NCI-H146 treated with DMSO at 0.1 percent for 48 hours (cell line): ENCODE results near the gene CABLES2.

Experiments
- DNase-seq: peaks from one replicate; lab custom pipeline; 2025; ENCODE audit not compliant: unreplicated experiment; lab: John Stamatoyannopoulos, UW

CABLES2 gene

DNA sequence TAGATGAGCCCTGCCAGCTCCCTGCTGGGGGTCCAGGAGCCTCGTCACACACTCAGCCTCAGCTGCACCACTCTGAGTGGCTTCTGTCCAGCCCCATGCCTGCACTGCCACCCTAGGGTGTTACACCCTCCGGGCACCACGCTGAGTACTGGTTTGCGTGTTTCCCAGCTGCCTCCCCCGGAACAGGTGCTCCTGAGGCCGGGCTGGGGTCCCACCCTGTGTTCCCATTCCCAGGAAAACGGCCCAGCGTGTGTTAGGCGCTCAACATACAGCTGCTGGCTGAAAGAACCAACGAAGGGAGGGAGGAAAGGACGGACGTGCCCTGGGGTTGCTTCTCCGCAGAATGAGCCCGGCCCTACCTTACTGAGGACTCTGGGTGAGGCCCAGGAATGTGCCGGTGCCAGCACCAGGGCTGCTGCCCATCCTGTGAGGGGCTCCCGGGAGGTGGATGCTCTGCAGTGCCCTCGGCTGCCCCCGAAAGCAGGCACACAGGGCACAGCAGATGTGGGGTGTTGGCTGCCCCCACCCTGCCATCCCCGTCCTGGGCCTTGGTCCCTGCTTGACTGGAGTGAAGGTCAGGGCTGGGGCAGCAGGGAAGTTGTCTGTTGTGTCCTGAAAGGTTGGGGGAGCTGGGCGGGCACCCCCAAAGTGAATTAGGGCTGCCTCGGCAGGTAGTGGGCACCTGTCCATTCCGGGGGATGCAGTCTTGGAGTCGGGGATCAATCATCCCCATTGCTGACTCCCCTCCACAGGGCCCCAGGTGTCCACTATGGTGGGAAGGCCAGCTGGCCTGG is 56.3 kb downstream of the CABLES2 start:
- DNase-seq, result no peak

DNA sequence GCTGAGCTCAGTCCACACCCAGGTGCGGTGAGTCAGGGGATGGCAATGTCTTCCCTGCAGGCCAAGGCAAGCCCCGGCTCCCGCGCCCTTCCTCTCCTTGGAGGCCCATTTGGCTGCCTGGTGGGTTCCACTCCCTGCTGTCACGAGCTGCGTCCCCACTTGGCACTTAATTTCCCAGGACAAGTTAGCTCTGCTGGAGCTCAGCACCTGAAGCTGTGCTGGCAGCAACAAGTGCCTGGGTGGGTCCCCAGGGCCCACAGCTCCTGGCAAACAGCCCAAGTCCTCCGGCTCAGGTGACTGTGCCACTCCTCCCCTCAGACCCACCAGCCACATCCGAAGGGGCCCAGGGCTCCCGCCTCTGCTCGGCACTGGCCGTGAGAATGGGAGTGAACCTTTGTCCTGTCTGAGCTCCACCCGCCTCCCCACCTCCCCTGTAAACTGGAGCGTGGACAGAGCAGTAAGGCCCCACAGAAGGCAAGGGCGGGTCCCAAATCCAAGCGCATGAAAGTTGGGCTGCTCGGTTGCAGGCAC is 56.9 kb downstream of the CABLES2 start:
- no peak for DNase-seq

DNA sequence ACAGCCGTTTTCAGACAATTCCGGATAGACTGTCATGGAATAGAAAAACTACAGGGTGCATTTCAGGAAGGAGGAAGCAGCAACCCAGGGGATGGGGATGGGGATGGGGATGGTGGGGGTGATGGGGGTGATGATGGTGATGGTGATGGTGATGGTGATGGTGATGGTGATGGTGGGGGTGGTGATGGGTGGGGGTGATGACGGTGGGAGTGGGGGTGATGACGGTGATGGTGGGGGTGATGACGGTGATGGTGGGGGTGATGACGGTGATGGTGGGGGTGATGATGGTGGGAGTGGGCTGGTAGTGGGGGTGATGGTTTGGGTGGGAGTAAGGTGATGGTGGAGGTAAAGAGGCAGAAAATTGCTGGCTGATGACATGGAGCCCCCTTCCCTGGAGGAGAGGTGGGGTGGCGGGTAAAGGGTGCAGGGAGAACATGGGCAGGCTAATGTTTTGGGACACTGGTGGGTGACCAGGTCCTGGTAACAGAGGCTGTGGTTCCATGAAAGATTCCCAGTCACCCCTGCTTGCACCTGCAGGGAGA is 57.5 kb downstream of the CABLES2 start:
- no peak for DNase-seq

DNA sequence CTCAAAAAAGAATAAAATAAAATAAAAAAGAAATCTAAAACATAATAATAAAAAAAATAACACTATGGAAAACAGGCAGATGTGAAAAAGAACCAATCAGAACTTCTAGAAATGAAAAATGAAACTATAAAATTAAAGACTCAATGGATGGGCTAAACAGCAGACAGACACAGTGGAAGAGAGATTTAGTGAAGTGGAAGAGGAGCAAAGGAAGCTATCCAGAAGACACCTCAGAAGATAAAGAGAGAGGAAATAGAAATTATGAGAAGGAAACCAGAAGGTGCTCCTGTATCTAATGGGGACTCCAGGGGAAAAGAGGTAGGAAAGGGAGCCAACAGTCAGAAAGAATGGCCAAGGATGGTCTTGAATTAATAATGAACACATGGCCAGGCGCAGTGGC is 58.5 kb downstream of the CABLES2 start:
- no peak for DNase-seq

DNA sequence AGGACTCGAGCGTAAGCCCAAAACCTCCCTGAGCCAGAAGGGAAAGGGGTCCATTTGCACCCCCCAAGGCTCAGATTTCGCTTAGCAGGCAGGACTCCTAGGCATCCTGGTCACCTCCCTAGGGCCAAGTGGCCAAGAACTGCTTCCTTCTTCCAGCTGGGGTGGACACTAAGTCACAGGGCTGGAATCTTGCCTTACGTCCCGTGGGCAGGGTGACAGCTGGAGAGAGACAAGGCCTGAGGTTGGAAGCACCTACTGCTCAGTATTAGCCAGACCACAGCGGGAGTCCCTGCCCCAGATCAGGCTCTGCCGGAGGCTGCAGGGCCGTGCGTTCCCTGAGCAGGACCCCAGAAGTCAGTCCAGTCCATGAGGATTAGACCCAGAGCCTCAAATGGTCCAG is 59.6 kb downstream of the CABLES2 start:
- no peak for DNase-seq

DNA sequence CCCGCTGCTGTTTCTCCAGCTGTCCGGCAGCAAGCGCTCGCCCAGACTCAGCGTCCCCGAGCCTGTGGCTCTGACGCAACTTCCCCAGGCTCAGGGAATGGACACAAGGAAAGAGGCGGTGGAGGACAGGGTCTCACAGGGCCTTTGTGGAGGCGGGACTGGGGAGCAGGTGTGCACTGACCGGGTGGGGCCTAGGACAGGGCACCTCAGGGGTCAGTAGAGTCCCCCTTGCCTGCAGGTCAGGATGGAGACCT is 60.0 kb downstream of the CABLES2 start:
- no peak for DNase-seq

DNA sequence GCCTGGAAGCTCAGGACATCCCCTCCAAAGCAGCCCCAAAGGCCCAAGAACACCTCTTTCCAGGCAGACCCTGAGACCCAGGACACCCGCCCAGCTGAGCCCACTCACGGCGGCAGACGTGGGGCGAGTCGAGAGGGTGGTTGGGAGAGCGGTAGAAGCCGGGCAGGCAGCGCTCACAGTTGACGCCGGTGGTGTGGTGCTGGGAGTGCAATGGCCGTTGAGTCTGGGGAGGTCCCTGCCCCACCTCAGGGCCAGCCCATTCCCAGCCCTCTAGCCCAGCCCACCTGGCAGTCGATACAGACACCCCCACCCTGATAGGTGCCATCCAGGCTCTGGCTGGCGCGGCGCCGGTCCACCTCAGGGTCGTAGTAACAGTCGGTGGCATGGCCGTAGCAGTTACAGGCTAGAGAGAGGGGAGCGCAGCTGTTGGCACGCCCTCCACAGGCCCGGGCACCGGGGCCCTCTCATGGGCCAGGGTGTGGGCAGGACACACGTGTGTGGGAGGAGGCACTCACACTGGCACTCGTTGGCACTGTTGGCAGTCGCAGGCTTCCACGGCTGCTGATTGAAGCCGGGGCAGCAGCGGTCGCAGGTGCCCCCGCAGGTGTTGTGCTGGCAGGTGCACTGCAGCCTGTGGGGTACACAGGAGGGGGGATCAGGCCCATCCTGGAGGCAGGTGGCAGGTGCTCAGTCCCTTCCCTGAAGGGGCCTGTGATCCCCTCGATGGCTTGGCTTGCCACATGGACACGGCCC is 60.5 kb downstream of the CABLES2 start:
- no peak for DNase-seq

DNA sequence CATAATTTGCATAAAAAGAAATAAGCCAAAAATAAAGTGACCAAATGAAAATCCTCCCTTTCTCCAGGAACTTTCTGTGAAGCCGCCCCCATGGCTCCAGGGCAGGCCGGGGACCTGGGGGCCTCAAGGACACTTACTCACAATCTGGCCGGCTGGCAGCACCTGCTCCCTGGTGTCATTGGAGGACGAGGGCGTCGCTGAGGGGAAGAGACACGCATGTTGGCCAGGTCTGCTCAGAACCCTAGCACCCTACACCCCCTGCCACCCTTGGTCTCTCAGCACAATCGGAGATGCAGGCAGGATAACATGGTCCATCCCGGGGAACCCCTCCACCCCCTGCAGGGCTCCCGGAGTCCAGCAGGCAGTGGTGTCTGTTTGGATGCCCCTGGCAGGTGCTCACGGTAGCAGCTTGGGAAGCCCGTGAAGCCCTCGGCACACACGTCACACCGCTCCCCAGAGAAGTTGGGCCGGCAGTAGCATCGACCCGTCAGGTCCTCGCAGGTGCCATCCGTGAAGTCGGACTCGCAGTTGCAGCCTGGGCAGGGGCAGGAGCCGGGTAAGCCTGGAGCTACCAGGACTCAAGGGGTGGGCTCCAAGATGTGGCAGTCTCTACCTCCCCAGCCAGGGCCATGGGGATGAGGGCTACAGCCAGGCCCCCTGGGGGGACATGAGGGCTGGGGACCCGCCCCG is 61.3 kb downstream of the CABLES2 start:
- DNase-seq, result no peak

DNA sequence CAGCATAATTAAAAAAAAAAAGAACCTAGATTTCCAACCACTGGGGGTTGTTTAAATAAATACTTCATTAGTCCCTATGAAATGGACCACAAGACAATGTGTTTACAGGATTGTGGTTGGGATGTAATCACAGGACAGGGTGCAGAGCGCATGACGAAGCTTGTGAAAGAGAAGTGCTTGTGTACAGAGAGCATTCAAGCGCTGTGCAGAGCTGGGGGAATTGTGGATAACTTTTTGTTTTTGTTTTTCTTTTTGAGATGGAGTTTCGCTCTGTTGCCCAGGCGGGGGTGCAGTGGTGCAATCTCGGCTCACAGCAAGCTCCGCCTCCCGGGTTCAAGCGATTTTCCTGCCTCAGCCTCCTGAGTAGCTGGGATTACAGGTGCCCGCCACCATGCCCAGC is 62.3 kb downstream of the CABLES2 start:
- DNase-seq, result no peak

DNA sequence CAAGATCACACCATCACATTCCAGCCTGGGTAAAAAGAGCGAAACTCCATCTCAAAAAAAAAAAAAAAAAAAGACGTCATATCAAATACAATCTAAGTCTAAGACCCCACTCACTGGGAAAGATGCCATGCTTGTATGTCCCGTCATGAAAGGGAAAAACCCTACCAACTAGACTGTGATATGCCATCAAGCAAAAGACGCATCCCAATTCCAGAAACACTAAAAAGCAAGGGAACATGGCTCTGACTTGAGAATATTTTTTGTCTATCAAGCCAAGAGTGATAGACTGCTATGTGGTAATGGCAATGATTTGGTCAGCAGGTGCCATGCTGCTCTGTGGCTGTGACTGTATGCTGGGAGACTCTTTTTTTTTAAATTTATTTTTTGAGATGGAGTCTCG is 63.0 kb downstream of the CABLES2 start:
- no peak for DNase-seq

DNA sequence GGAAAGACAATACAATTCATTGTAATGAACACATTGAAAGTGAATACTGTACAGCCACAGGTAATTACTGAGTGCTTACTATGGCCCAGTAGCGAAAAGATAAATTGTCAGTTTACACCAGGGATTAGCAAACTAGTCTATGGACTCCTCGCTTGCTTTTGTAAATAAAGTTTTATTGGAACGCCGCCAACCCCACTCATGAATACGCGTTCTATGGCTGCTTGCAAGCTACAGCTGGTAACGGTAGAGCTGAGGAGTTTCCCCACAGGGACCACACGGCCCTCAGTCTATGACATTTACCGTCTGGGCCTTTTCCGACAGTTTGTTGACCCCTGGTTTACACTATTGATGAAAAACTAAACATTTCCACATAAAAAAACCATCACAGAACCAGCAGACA is 64.2 kb downstream of the CABLES2 start:
- DNase-seq, result no peak

DNA sequence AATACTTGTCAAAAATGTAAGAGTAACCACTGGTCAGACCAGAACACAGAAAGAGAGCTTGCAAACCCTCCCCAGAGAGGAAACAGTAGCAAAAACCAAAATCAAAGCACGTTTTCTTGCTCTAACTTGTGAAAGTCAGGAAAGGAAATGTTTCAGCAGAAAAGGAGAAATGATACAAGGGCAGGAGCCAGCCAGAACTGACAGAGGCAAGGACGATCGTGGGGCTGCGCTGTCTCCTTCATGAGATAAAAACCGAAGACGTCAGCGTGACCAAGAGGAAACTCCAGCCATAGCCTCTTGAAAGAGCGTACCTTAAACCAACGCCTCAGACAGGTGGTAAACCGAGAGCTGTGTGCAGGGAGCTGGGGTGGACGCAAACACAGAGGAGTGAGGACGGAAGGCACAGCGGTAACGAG is 67.4 kb downstream of the CABLES2 start:
- DNase-seq, result no peak
